Esophagus mucosa (tissue), 1 donor: ENCODE measurements around the gene SOCS3. TPM values are rescaled to one million over a fixed set of nuclear protein-coding genes. Genes with fewer than 3 reads are reported as not detected.

Experiments used
- ATAC-seq: fragments of 200-7000 bp; cut with Tn5 transposase; one replicate; pipeline ENCODE4 v1.9.1; 2020
- total RNA-seq: library from RNA; stranded (reverse); gene quantifications from one replicate; pipeline ENCODE4 v1.2.4, GENCODE V29; 2023
- donor health status: DM: yes; HTN: yes; CAD: no.

Gene SOCS3
- total RNA-seq, 1 donor from 2014 or later = 13.6 TPM

DNA sequence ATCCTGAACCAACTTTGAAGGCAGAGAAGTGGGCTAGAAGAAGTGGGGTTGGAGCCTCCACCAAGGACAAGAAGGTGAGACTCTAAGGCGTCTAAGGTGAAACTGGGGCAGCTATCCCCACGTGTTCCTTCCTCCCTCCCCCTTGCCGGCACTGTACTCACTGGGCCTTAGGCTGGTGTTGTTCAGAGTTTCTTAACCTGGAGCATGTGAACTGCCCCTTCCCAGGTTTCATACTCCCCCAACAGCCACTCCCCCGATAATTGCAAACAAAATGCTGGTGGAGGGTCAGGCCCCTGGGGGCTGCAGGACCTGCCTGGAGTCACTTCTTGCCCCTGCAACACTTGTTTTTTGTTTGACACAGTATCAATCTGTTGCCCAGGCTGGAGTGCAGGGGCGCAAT lies 7.3 kb upstream of the SOCS3 start:
- no peak for ATAC-seq

DNA sequence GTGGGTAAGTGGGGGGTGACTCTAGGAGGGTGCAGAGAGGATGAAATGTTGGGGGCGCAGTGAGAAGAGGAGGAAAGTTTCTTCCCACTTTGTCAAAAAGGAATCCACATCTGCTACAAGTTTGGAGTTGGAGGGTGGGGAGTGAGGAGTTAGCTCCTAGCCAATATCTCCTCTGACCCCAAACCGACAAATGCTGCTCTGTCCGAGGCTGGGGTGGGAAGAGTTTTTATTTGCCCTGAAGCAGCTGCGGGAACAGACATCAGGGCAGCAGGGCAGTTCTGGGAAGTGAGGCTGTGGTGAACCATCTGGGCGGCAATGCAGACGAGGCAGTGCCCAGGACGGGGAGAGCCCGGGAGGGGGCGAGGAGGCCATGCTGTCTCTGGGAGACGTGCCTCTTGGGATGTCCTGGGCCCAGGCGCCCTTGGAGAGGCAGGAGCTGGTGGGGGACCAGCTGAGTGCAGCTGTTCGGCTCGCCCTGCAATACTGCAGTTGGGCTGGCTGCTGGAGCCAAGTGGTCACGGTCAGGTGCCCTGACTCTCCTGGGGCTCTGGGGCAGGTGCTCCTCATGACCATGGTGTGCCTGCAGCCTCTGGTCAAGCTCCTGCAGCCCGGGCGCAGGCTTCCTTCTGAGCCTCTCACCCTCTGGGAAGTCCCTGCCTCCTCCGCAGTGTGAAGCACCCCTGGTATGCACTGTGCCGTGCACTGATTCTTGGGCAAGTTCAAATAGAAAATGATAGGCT lies 6.4 kb upstream of the SOCS3 start:
- no peak for ATAC-seq

DNA sequence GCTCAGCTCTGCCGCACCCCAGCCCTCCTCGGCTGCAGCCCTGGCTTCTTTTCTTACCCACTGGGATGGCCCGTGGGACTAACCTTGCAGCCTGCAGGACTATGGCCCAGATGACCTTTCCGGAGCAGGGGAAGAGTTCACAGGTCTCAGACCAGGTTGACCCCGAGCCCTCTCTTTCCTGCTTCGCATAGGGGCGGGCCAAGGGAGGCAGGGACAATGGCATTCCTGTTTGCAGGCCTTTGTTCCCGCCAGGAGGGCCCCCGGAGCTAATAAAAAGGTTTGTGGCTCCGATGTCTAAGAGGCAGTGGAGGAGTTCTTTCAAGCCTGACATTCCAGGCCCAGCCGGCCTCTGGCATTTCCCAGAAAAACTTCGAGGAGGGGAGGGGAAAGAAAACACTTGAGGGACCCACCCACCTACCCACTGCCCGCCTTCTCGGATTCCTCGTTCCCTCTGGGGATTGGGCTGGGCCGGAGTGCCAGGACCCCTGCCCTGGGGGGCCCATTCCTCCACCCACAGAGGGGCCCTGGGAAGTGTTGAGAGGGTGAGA lies 5.8 kb upstream of the SOCS3 start:
- no peak for ATAC-seq

DNA sequence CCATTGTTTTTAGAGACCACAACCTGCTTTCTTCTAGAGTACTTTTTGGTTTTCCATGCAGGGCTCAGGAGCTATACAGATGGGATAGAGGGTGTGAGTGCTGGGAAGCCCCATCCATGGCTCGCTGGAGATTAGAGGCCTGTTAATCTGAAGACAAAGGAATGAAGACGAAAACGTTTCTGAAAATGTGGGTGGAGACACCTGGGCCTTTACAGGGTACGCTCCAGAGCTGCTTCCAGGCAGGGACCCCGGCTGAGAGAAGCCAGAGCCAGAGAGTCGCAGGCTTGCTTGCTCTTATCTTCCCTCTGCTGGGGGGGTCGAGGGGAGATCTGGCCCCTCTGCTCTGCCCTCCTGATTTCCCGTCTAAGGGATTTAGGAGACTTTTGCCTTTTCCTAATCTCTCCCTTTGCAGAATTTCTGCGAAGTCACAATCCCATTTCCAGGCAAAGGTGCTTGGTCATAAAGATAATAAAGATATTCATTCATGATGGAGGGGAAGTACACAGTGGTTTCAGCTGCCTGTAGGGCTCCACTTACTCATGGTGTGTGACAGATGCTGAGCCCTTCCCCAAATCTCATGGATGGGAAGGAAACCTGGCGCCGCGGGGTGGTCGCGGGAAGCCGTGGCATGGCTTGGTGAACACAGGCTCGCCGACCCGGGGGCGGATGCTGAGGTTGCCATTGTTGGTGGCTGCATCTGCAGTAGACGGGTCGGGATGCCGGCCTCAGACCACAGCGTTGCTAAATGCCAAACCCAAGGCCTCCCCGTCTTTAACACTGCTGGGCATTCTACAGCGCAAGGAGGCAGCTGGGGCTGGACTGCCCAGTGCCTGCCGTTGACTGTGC lies 4.8 kb upstream of the SOCS3 start:
- no peak for ATAC-seq

DNA sequence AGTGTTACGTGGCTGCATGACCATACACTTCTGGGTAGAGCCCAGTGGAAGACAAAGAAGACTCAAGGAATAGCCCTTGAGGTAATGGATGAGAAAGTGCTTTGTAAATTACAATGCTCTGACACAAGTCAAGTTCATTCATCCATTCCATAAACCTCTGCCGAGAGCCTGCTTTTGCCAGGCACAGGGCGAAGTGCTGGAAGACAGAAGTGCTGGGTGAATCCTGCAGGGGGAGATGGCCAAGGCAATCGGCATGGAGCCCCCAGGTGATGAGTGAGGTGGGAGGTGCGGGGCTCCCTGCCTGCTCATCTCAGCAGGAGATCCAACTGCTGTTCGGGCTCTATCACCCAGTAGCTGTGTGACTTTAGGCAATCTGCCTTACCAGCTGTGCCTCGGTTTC lies 2.8 kb upstream of the SOCS3 start:
- no peak for ATAC-seq

DNA sequence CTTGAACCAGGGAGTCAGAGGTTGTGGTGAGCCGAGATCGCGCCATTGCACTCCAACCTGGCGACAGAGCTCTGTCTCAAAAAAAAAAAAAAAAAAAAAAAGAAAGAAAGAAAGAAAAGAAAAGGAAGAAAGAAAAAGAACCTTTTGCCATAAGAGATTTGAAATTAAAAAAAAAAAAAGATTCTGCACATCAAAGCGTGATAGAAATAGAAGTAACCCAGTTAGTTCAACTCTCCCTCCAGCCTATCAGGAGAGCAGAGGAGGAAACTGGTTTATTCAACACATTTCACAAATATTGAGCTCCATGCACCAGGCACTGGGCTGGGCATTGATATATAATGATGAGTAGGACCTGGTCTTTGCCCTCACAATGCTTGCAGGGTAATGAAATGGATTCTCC lies 2.4 kb upstream of the SOCS3 start:
- ATAC-seq = no peak

DNA sequence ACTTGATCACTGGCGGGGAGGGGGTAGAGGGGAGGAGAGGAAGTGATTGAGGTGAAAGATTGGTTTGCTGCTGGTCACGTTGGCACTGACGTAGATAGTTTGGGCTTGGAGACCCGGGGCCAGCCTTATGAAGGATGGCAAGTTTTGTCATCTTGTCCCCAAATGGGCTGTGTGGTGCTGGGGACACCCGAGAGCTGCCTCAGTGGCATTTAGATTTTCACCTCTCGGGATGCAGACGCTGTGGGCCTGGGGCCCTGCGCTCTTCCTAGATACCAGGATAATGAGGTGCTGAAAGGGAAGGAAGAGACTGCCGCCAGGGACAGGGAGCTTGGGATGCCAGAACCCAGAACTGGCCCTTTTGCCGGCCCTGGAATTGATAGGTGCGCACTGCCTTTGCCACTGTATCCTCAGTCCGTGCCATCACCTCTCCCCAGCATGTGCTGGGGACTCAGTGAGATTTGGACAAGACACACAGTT lies 1.4 kb upstream of the SOCS3 start:
- no peak for ATAC-seq

DNA sequence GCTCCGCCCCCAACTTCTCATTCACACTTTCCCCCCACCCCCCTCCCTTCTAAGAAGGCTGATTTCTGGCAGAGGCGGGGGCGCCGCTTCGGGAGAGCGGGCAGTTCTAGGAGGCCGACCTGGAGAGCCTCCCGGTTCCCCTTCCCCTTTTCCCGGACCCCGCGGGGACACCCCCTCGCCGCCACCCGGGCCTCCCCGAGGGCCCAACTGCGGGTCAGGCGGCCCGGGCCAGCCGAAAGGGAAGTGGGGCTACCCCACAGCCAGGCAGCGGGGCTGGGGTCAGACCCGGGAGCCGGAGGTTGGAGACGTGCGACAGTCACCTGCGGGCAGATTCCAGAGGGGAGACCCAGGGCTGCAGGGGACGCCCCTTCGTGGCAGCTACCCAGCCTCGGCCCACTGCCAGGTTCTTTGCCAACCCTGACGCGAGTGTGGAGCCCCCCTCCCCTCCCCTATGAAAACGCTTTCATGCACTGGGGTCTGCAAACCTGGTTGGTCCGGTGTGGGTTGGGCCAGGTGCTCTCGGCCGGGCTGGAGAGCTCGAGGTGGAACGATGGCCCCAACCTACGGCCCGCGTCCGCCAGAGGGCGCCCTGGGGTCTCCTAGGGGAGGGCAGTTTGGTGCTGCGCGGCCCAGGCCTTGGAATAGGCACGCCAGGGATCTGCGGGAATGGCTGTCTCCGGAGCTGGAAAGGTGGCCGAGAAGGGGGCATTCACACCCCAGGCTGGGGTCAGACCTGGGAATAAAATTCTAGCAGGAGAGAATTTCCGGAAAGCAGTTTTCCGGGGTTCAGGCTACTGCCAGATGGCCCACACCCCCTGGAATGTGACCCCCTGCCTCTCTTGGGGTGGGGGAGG lies 721 bp upstream of the SOCS3 start:
- ATAC-seq = peak; percentile 63

DNA sequence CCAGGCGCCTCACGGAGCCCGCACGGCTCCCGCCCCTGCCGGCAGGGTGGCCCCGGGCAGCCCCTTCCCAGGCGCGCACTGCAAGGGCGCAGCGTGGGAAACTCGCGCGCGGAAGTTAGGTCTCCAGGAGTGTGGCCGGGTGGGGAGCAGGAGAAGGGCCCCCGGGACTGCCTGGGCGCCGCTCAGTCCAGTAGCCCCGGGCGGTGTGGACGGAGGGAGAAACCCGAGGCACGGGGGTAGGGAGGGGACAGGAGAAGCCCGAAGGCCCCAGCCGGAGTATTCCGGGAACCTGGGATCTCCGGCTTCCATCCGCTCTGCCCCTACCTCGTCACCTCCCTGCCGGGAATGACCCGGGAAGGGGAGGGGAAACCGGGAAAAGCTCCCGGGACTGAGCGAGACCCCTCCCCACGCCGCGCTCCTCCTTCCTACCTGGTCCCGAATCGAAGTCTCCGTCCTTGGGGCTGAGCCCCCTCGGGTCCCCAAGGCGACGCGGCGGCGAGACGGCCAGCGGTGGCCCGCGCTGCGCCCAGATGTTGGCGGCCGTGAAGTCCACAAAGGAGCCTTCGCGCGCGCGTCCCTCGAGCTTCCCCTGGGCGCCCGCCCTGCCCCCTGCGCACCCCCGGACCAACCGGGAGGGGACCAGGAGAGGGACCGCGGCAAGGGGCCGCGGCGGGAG lies 418 bp downstream of the SOCS3 start:
- ATAC-seq = peak; percentile 1

DNA sequence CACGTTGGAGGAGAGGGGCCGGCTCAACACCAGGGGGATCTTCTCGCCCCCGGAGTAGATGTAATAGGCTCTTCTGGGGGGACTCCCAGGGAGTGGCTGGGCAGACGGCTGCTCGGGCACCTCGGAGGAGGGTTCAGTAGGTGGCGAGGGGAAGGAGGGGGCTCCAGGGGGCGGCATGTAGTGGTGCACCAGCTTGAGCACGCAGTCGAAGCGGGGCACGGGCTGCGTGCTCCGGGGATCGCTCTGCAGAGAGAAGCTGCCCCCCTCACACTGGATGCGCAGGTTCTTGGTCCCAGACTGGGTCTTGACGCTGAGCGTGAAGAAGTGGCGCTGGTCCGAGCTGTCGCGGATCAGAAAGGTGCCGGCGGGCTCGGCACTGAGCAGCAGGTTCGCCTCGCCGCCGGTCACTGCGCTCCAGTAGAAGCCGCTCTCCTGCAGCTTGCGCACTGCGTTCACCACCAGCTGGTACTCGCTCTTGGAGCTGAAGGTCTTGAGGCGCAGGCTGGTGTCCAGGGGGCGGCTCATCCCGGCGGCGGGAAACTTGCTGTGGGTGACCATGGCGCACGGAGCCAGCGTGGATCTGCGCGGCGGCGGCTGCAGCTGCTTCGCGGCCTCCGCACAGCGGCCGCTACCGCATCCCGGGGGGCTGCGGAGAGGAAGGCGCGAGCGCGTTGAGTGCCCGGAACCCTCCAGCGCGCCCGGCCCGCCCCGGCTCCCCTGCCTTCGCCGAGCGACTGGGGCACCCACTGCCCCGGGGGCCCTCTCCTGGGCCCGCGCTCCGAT lies 1.1 kb downstream of the SOCS3 start:
- ATAC-seq = no peak

DNA sequence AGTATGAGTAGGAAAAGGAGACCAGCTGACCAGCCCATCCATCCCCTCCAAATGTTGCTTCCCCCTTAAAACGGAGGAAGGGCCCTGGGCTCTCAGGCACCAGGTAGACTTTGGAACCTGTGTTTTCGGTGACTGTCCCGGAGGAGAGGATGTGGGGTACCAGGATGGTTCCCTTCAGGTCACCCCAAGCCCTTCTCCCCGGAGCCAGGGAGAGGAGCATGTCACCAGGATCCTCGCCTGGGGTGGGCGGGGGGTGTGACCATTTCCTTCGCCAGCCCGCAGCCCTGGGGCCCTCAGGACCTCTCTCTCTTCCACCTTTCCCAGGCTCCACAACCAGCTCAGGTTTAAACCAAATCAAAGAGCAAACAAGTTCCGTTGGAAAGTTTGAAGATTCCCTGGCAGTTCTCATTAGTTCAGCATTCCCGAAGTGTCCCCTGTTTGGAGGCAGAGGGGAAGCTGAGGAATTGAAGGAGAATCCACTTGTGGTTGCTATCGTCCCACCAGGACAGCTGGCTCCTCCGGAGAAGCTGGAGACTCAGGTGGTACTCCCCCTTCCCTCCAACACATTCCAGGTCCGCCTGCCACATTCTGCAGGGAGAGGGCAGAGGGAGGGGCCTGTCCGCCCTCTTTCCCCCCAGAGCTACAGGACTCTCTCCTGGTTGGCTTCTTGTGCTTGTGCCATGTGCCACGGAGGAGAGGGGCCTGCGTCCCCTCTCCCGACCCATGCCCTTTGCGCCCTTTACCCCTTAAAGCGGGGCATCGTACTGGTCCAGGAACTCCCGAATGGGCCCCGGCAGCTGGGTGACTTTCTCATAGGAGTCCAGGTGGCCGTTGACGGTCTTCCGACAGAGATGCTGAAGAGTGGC lies 2.0 kb downstream of the SOCS3 start:
- no peak for ATAC-seq

DNA sequence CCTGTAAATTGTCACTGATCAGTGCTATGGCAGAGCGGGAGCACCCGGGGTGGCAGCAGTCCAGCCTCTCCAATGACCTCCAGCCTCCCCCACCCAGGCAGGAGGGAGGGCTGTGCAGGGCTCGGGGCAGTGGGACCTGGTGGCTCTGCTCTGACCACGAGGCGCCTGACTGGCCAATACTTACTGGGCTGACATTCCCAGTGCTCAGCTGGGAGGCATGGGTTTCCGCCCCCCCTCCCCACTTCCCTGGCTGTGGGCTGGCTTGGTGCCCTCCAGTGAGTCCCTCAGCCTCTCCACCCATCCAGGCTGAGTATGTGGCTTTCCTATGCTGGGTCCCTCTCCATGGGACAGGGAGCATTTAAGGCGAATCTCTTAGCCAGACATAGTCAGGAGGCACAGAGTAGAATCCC lies 2.7 kb downstream of the SOCS3 start:
- no peak for ATAC-seq

DNA sequence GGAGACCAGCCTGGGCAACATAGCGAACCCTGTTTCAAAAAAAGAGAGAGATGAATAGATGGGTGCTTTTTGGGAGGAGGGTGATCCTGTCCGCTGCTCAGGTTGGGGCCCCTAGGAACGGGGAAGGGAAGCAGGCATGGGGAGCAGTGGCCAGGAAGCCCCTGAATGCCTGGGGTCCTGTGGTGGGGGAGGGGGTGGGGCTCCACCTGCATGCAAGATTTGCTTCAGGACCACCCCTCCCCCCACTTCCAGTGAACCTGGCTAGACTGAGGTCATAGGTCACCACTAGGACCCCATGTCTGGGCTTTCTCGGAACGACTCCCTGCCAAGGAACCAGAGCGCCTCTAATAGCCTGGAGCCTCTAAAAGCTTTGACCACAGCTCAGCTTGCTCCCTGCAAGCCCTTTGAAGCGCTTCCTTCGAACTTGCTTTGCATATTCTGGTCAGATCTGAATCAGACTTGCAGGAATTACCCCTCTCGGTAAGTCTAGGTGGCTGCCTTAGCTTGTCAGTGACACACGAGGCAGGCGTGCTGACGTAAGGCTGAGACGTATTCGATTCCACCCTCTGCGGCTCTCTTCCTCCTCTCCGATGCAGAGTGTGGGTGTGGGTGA lies 3.7 kb downstream of the SOCS3 start:
- ATAC-seq = peak; percentile 48

DNA sequence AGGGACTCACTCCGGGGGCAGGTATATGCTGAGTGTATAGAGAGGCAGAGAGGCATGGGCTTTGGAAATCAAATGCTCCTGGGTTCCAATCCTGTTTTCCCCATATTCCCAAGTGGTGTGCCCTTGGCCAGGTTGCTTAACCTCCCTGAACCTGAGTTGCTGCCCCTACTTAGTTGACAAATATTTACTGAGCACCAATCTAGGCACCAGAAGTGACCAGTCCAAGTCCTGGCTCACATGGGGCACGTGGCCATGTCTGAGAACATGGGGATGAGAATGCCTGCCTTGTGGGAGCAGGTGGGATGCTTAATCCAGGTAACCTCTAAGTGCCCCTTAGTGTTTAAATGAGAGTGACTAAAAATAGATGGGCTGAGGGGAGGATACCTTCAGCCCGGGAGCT lies 4.2 kb downstream of the SOCS3 start:
- no peak for ATAC-seq

DNA sequence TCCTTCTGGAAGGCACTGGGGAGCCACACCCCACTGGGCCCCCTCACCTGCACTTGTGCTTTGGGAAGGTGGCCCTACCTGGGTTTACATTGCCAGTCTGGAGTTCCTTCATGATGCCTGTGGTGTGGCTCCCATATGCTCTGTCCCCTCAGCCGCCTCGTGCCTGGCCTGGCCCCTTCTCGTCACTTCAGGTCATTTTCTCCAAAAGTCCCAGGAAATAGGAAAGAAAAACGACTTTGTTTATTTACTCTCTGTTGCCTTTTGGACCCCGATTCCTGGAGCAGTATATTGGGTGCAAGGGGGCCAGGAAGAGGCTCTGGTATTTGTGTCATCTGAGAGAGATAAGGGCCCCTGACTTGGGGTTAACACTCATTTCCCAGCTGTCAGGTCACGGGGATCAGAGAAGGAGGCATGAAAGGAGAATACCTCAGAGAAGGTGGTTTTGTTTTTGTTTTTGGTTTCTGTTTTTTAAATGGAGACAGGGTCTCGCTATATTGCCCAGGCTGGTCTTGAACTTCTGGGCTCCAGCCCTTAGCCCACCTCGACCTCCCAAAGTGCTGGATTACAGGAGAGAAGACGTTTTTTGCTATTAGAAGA lies 4.7 kb downstream of the SOCS3 start:
- ATAC-seq = no peak

DNA sequence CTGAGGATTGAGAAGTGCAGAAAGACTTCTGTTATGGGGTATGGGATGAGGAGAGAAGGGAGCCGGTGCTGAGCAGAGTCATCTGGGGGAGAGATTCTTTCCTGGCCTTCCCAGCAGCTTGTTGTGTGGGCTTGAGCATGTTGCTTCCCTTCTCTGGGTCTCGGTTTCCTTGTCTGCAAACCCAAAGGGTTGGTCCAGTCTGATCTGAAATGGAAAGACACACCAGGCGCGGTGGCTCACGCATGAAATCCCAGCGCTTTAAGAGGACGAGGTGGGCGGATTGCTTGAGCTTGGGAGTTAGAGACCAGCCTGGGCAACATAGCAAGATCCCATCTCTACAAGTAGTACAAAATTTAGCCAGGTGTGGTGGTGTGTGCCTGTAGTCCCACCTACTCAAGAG lies 6.0 kb downstream of the SOCS3 start:
- no peak for ATAC-seq

DNA sequence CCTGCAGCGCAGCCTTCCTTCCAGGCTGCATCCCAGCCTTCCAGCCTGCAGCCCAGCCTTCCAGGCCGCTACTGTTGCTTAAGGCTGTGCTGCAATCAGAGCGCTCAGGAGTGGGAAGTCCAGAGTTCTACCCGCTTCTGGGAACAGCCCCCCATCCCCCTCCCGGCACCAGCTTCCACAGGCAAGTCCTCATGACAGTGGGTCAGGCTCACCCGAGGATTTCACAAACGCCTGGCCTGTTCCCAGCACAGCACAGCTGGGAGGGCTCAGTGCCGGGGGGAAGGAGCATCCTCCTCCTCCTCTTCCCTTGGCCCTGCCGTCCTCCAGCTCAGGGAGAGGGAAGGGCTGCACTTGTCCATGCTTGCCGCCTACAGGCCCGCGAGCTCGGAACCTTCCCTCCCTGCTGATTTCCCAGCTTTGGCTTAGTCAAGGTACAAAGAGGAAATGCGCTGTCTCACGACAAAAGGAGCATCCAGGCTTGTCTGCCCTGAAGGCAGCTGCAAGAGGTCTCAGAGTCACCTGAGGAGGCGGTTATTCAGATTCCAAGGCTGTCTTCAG lies 8.3 kb downstream of the SOCS3 start:
- ATAC-seq = peak; percentile 69

DNA sequence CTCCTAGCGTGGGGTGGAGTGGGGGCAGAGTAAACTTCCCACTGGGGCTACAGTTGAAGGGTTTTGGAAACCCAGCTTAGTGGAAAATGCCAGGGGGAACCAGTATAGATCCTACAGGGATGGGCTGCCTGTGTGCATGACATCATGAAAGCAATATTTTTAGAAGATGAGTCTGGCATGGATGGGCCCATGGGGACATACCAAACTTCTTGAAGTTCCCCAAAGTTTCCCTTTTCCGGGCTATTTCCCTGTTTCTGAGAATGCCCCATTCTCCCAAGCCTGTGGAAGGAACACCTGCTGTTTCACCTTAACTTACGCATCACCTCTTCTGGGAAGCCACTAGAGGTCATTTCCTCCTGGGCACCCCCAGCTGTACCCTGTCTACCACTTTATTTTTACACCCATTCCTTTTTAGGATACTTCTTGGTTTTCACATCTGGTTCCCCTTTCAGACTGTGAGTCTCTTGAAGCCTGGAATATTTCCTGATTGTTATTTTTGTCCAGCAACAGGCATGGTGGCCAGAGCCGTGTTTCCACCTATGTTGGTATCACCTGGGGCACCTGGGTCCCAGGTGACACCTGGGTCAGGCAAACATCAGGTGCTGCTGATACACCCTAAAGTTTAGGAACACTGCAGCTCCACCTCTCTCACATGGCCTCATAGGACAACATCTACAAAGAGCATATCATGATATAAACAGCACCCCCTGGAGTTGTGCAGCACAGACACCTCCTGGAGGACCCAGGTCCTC lies 9.8 kb downstream of the SOCS3 start:
- ATAC-seq = no peak
